Measurements from ENCODE around the gene MOB3B.

- TF ChIP-seq CTCF (IDR thresholded peaks at IDR 0.05) (no peak), EZH2 (IDR thresholded peaks at IDR 0.05) (no peak)
These were observed 2.4 kb upstream of the MOB3B start for GRCh38 chr9:27532046-27532445.
